Upper lobe of left lung (tissue), 4 donors: ENCODE measurements around the gene TGM2.
"Not testable (repeated sequence)": the region's sequence is repeated elsewhere in the genome, so short reads cannot be mapped to it uniquely, and the experiment has no call there.

Source experiments
- CTCF ChIP-seq, 6 experiments: fragments of 450-650 bp in 4 of 6; fragments of 200-600 bp in 2 of 6; sonication (generic) in 2 of 6; IDR thresholded peaks; one replicate each; pipeline ENCODE4 v1.5.1; 2016 to 2019; ENCODE audit warnings: antibody characterized with exemption in 6 of 6
- EP300 ChIP-seq, 4 donors: sonication (generic); formaldehyde crosslinking; IDR thresholded peaks; one replicate each; pipeline ENCODE4 v1.5.1; 2017; ENCODE audit warnings: antibody characterized with exemption in 4 of 4, control low read depth in 2 of 4
- POLR2A ChIP-seq, 4 donors: fragments of 450-650 bp; IDR thresholded peaks; one replicate each; pipeline ENCODE4 v1.5.1; 2016 to 2017; ENCODE audit warnings: antibody characterized with exemption in 4 of 4, mild to moderate bottlenecking in 2 of 4

DNA sequence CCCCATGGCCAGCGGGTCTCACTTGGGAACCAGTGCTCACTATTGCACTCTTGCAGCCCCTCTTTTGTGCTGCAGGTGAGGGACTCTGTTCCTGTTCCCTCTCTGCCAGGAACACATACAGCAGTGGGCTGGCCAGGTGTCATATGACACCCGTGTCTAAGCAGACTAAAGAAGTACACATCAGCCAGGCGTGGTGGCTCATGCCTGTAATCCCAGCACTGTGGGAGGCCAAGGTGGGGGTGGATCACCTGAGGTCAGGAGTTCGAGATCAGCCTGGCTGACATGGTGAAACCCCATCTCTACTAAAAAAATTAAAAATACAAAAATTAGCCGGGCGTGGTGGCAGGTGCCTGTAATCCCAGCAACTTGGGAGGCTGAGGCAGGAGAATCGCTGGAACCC, 57.2 kb downstream of the TGM2 start:
- not testable (repeated sequence) for TF ChIP-seq CTCF, EP300, POLR2A (IDR thresholded peaks at IDR 0.05)
